GM12874 (cell line): ENCODE data around the gene UST.

ENCODE experiments used
- TF ChIP-seq, protein P1 (sequence below): IDR thresholded peaks from 2 replicates; pipeline ENCODE4 v1.5.1; 2011; ENCODE audit warnings: low read depth, mild to moderate bottlenecking, control low read depth, low read length, moderate library complexity; ENCODE audit not compliant: insufficient read depth

Gene UST

DNA sequence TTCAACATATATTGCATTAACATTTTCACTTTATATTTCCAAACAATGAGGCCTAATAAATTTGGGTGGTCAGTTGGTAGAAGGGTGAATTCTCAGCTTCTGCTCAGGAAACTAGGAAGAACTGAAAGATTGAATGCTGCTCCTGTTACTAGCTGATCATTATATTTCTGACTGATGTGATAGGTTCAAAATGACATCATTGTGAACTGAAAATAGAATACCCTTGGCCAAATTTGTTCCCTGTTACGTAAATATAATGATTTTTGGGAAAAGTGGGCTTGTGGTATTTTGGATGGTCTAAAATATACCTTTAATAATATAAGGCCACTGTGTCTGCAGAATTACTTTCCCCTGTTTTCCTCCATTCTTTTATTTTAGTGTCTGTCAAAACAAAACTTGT, 2.8 kb downstream of the UST start:
- TF ChIP-seq, protein P1, sequence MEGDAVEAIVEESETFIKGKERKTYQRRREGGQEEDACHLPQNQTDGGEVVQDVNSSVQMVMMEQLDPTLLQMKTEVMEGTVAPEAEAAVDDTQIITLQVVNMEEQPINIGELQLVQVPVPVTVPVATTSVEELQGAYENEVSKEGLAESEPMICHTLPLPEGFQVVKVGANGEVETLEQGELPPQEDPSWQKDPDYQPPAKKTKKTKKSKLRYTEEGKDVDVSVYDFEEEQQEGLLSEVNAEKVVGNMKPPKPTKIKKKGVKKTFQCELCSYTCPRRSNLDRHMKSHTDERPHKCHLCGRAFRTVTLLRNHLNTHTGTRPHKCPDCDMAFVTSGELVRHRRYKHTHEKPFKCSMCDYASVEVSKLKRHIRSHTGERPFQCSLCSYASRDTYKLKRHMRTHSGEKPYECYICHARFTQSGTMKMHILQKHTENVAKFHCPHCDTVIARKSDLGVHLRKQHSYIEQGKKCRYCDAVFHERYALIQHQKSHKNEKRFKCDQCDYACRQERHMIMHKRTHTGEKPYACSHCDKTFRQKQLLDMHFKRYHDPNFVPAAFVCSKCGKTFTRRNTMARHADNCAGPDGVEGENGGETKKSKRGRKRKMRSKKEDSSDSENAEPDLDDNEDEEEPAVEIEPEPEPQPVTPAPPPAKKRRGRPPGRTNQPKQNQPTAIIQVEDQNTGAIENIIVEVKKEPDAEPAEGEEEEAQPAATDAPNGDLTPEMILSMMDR: no peak

DNA sequence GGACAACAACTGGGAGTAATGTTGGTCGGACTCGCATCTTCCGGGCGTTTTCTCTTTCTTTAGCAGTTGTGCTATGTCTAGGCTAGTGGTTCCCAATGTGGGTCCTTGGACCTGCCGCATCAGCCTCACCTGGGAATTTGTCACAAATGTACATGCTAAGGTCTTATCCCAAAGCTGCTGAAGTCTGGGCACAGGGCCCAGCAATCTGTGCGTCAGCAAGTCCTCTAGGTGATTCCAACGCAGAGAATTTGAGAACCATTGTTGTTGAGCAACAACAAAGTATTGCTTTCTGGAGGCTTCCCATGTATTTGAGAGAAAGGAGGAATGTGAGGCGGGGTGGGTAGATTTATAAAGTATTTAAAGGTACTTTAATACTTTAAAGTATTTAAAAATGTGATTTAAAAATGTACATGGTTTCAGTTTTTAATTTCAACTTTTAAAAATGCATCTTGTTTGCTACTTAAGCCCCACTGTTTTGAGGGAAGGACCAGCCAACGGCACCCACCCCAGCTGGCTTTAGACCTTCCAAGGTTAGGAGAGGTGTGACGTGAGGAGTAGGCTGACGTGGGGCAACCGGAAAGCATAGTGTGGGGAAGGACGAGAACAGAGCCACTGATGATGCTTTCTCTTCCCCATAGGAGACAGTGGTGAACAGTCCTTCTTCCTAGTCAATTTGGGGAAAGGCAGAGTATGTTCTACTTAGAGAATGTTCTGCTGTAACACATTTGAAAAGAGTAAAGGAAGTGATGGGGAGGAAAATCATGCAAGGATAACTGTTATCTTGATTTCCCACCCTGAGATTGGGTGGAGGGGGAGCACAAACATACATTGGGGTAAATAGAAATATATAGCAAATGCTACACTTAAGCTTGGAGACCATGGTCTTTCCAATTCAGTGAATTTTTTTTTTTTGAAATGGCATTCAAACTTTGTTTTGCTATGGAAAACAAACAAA, 4.3 kb downstream of the UST start:
- TF ChIP-seq, protein P1: no peak

DNA sequence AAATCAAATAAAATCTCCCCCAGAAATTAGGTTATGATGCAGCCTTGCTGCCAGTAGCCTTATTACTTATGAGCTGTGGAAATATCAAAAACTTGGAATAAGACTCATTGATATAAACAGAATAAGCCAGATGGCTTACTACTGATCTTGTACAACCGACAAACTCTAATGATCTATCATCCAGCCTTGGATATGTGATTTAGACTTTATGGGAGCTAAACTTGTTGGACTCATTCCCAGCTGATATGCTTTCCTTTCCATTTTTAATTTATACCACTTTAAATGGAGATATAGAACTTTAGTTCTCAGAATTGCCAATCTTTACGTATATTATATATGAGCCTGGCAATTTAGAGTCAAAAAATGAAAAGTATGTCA, 5.0 kb downstream of the UST start:
- TF ChIP-seq, protein P1: no peak

DNA sequence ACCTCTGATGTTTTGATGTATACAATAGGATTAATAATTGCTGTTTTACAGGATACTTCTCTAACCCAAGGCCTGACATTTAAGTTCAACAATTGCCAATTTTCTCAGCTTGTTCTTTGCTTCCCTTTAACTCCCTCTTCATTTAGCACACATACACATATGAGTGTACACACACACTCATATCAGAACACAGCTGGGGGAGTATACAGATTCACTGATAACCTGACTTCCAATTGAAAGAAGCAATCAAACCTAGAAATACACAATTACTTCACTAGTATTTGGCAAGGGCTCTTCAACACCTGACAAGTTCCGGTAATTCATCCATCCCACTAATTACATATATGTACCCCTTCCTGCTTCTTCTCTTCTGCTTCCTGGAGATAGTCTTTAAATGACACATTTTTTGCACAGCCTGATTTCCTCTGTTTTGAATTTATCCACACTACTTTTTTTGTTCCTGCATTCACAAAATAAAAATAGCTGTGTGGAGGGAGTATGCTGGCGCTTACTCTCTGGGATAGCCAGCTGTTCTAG, 11.2 kb downstream of the UST start:
- TF ChIP-seq, protein P1: no peak

DNA sequence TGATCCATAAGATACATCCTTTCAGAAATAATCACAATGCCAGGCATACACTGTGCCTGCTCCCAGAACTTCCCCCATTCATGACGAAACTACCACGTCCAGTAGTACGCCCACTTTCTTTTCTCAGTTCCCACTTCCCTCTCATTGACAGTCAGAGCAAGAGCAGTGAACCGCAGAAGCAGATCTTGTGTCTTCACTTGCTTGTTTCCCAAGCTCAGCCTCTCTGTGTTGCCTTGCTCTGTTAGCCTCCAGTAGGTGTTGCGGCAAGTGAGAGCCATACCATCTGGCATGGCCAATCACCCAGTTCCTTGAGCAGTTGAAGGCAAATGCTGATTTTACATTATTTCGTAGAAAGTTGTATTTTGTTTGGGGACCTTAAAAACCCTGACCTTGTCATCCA, 11.7 kb downstream of the UST start:
- TF ChIP-seq, protein P1: no peak

DNA sequence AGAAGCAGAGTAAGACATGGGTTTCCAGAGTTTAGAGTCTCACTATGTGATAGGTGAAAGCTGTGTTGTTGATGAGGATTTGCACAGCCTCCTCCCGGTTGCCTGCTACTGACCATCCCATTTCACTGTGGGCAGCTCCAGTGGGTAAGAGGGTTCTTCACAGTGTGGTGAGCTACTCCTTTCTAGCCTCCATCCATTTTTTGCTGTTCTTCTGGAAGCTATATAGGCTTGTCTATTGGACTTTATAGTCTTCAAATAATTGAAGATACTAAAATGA, 13.4 kb downstream of the UST start:
- TF ChIP-seq, protein P1: no peak

DNA sequence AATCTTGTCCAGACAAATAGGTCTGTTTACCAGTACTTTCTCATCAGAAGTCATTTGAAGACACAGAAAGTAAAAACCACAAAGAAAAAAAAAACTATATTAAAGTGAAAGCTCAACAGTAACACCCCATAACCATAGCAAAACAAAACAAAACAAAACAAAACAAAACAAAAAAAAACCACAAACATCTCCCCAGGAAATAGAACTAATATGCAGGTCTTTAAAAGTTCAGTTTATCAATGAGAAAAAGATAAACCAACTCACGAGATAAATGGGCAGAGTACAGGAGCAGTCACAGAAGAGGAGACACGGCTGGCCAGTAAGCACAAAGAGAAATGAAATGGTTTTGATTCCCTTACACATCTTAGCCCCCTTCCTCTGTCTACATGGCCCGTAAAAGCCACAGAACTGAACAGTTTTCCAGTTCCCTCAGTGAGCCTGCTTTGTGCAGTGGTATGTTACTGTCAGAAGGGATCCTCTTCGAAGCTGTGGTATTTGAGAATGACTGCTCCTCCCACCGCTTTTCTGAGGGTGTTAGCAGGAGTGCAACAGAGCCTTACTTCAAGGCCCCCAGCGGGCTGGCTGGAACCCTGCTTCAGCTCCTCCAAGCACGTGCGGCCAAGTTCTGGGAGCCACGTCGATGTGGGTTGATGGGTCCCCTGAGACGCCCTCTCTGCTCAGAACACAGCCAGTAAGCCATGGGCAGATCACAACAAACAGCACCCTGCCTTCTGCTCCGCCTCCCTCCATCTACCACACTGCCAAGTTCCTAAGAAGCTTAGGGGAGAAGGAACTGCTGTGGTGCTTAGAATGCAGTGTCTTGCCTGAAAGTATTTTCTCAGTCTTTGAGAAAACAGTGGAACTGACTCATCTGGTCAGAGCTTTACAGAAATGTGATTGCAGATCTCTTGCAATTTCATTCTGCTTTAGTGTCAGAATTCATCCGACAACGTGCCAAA, 14.0 kb downstream of the UST start:
- TF ChIP-seq, protein P1: no peak
